HG02970 (cell line): ENCODE results near the gene SAAL1.
"Not testable (repeated sequence)": the region's sequence is repeated elsewhere in the genome, so short reads cannot be mapped to it uniquely, and the experiment has no call there.

Source experiments
- ATAC-seq: cut with Tn5 transposase; IDR thresholded peaks from one replicate; pipeline ENCODE4 v1.9.1; 2021; ENCODE audit warnings: mild to moderate bottlenecking, moderate library complexity, moderate number of reproducible peaks; ENCODE audit not compliant: unreplicated experiment, low FRiP score

Gene SAAL1

GRCh38 chr11:18105802-18106574 is at the start of gene SAAL1:
TSS of gene SAAL1 (minus strand) at chr11:18106082. CDS start at chr11:18106041, 41 bp downstream.
- peak; percentile 74 for ATAC-seq

GRCh38 chr11:18151581-18151980 is 45.7 kb upstream of the SAAL1 start:
- ATAC-seq: no peak

- no peak for ATAC-seq
Observed at GRCh38 chr11:18145837-18146236, 40.0 kb upstream of the SAAL1 start.

GRCh38 chr11:18145025-18145424 is 39.1 kb upstream of the SAAL1 start:
- no peak for ATAC-seq

- no peak for ATAC-seq
Observed at GRCh38 chr11:18144243-18144642, 38.4 kb upstream of the SAAL1 start.

GRCh38 chr11:18140145-18140544 is 34.3 kb upstream of the SAAL1 start:
- ATAC-seq: no peak

GRCh38 chr11:18137186-18137800 is 31.4 kb upstream of the SAAL1 start:
- ATAC-seq: no peak

GRCh38 chr11:18135308-18135707 is 29.4 kb upstream of the SAAL1 start:
- no peak for ATAC-seq

GRCh38 chr11:18132341-18132740 is 26.5 kb upstream of the SAAL1 start, which contains the start of gene MRGPRX3:
TSS of gene MRGPRX3 (plus strand) at chr11:18132571. CDS start at chr11:18137203, 4,632 bp downstream.
- no peak for ATAC-seq

GRCh38 chr11:18131115-18131514 is 25.2 kb upstream of the SAAL1 start:
- ATAC-seq: not testable (repeated sequence)

GRCh38 chr11:18121331-18121828 is 15.5 kb upstream of the SAAL1 start:
- ATAC-seq: not testable (repeated sequence)

GRCh38 chr11:18115360-18116127 is 9.7 kb upstream of the SAAL1 start:
- no peak for ATAC-seq

GRCh38 chr11:18111005-18111404 is 5.1 kb upstream of the SAAL1 start:
- ATAC-seq: no peak

- ATAC-seq: no peak
Observed at GRCh38 chr11:18108254-18108653, 2.4 kb upstream of the SAAL1 start.

GRCh38 chr11:18106688-18107087 is 806 bp upstream of the SAAL1 start:
- no peak for ATAC-seq

- no peak for ATAC-seq
Observed at GRCh38 chr11:18105086-18105801, 638 bp downstream of the SAAL1 start.

- ATAC-seq: no peak
Observed at GRCh38 chr11:18100926-18101656, 4.8 kb downstream of the SAAL1 start.

- no peak for ATAC-seq
Observed at GRCh38 chr11:18093959-18094358, 11.9 kb downstream of the SAAL1 start.

- no peak for ATAC-seq
Observed at GRCh38 chr11:18091731-18092130, 14.2 kb downstream of the SAAL1 start.

GRCh38 chr11:18088966-18089365 is 16.9 kb downstream of the SAAL1 start:
- ATAC-seq: no peak
